ENCODE results near the gene FRAT2.

The FRAT2 gene

GRCh38 chr10:97361537-97361901 is 27.0 kb upstream of the FRAT2 start:
- H3K36me3 ChIP-seq (ENCODE audit: insufficient read depth, low read length), result peaks cover 8% of the 10 kb centered on the region; the same call in 1 of the 2 replicates
- no peaks in the 10 kb centered on the region for H3K9me2 ChIP-seq (ENCODE audit: low read depth, low read length)
- TF ChIP-seq CTCF (IDR thresholded peaks at IDR 0.05; ENCODE audit: low read length) (no peak), EZH2 (IDR thresholded peaks at IDR 0.05; ENCODE audit: borderline replicate concordance, low read length) (no peak)
- H3K4me2 ChIP-seq (ENCODE audit: low read length), result no peak overlapping the region
- H3K9me3 ChIP-seq (ENCODE audit: low read length), result no peaks in the 10 kb centered on the region
- no peaks in the 10 kb centered on the region for H4K20me1 ChIP-seq (ENCODE audit: insufficient read depth, low read length)
- H3K79me2 ChIP-seq (ENCODE audit: insufficient read depth, low read length), result no peaks in the 10 kb centered on the region
- no peak overlapping the region for H3K4me3 ChIP-seq (ENCODE audit: low read depth, low read length, poor library complexity, severe bottlenecking)
- H3F3A ChIP-seq (ENCODE audit: insufficient read depth, low read length), result no peaks in the 10 kb centered on the region
- no peak overlapping the region for H3K27ac ChIP-seq (ENCODE audit: low read depth, low read length, poor library complexity, severe bottlenecking)
- H3K27me3 ChIP-seq (ENCODE audit: insufficient read depth, low read length), result no peaks in the 10 kb centered on the region
- no peak overlapping the region for H3K9ac ChIP-seq (ENCODE audit: low read length)
- H3K4me1 ChIP-seq (ENCODE audit: insufficient read depth, low read length, severe bottlenecking), result peaks cover 12% of the 10 kb centered on the region
- H2AFZ ChIP-seq (ENCODE audit: low read length), result no peak overlapping the region

- H3F3A ChIP-seq (ENCODE audit: insufficient read depth, low read length), result no peaks in the 10 kb centered on the region
- H3K4me1 ChIP-seq (ENCODE audit: insufficient read depth, low read length, severe bottlenecking), result peaks cover 7% of the 10 kb centered on the region
- H3K4me2 ChIP-seq (ENCODE audit: low read length), result no peak overlapping the region
- H3K27ac ChIP-seq (ENCODE audit: low read depth, low read length, poor library complexity, severe bottlenecking), result no peak overlapping the region
- TF ChIP-seq EZH2 (IDR thresholded peaks at IDR 0.05; ENCODE audit: borderline replicate concordance, low read length) (no peak), CTCF (IDR thresholded peaks at IDR 0.05; ENCODE audit: low read length) (no peak)
- no peaks in the 10 kb centered on the region for H3K9me2 ChIP-seq (ENCODE audit: low read depth, low read length)
- H3K36me3 ChIP-seq (ENCODE audit: insufficient read depth, low read length), result peaks cover 12% of the 10 kb centered on the region; the same call in 1 of the 2 replicates
- H3K9ac ChIP-seq (ENCODE audit: low read length), result no peak overlapping the region
- H3K9me3 ChIP-seq (ENCODE audit: low read length), result no peaks in the 10 kb centered on the region
- H3K4me3 ChIP-seq (ENCODE audit: low read depth, low read length, poor library complexity, severe bottlenecking), result no peak overlapping the region
- no peaks in the 10 kb centered on the region for H3K79me2 ChIP-seq (ENCODE audit: insufficient read depth, low read length)
- H3K27me3 ChIP-seq (ENCODE audit: insufficient read depth, low read length), result no peaks in the 10 kb centered on the region
- no peaks in the 10 kb centered on the region for H4K20me1 ChIP-seq (ENCODE audit: insufficient read depth, low read length)
- no peak overlapping the region for H2AFZ ChIP-seq (ENCODE audit: low read length)
These were observed 26.4 kb upstream of the FRAT2 start for GRCh38 chr10:97360705-97361536.

- H3K4me2 ChIP-seq (ENCODE audit: low read length), result no peak overlapping the region
- no peak overlapping the region for H2AFZ ChIP-seq (ENCODE audit: low read length)
- no peaks in the 10 kb centered on the region for H3K4me1 ChIP-seq (ENCODE audit: insufficient read depth, low read length, severe bottlenecking)
- H3K4me3 ChIP-seq (ENCODE audit: low read depth, low read length, poor library complexity, severe bottlenecking), result no peak overlapping the region
- no peaks in the 10 kb centered on the region for H3K9me2 ChIP-seq (ENCODE audit: low read depth, low read length)
- no peaks in the 10 kb centered on the region for H3K9me3 ChIP-seq (ENCODE audit: low read length)
- no peaks in the 10 kb centered on the region for H4K20me1 ChIP-seq (ENCODE audit: insufficient read depth, low read length)
- no peaks in the 10 kb centered on the region for H3F3A ChIP-seq (ENCODE audit: insufficient read depth, low read length)
- no peaks in the 10 kb centered on the region for H3K27me3 ChIP-seq (ENCODE audit: insufficient read depth, low read length)
- TF ChIP-seq EZH2 (IDR thresholded peaks at IDR 0.05; ENCODE audit: borderline replicate concordance, low read length) (no peak), CTCF (IDR thresholded peaks at IDR 0.05; ENCODE audit: low read length) (no peak)
- H3K9ac ChIP-seq (ENCODE audit: low read length), result no peak overlapping the region
- H3K36me3 ChIP-seq (ENCODE audit: insufficient read depth, low read length), result peaks cover 13% of the 10 kb centered on the region; the same call in 1 of the 2 replicates
- no peak overlapping the region for H3K27ac ChIP-seq (ENCODE audit: low read depth, low read length, poor library complexity, severe bottlenecking)
- H3K79me2 ChIP-seq (ENCODE audit: insufficient read depth, low read length), result no peaks in the 10 kb centered on the region
These were observed 24.3 kb upstream of the FRAT2 start for GRCh38 chr10:97358781-97359180.
